Measurements from ENCODE around the gene DOK3. TPM values are rescaled to one million over a fixed set of nuclear protein-coding genes. Genes with fewer than 3 reads are reported as not detected.
A peak's percentile ranks its signal among the peaks of the same experiment; 100 is the strongest.

Gene DOK3
- total and polyA plus RNA-seq, 2 of the 13 experiments (the other 11 are each of a cell fraction or from before 2014, with no cell fraction given), result 1.4 to 1.5 TPM

DNA sequence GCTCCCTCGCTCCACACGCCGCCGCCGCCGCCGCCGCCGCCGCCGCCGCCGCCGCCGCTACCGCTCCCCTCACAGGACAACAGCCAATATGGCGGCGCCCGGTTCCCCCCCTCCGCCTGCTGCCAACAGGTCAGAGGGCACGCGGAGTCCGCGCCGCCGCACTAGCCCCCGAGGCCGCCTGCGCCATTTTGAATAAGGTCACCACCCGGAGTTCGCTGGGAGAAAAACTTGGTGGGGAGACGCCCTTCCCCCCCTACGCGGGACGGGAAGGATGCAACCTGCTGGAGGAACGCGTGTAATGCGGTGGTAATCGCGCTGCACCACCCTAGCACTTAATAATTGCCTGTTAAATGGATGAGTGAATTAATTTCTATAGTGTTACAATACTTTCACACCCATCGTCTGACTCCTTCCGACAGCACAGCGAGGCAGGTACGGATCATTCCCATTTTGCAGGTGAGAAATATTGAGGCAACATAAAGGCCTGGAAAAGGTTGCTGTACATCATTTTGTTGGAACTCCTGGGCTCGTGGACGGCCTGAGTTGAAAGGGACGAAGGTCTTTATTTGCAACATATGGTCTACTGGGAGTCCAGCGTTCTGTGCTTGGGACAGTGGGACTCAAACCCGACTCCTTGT lies 45.0 kb upstream of the DOK3 start, which contains the start of gene FAM193B (continued):
- TF ChIP-seq, protein P1, sequence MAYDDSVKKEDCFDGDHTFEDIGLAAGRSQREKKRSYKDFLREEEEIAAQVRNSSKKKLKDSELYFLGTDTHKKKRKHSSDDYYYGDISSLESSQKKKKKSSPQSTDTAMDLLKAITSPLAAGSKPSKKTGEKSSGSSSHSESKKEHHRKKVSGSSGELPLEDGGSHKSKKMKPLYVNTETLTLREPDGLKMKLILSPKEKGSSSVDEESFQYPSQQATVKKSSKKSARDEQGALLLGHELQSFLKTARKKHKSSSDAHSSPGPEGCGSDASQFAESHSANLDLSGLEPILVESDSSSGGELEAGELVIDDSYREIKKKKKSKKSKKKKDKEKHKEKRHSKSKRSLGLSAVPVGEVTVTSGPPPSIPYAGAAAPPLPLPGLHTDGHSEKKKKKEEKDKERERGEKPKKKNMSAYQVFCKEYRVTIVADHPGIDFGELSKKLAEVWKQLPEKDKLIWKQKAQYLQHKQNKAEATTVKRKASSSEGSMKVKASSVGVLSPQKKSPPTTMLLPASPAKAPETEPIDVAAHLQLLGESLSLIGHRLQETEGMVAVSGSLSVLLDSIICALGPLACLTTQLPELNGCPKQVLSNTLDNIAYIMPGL (CRISPR knock-in tag; IDR thresholded peaks at IDR 0.05; ENCODE audit: borderline replicate concordance in 1 of 2, low read depth in 1 of 2), result peak in 1 of 2 experiments; percentile 74; a peak in 2 of 4 replicates
- TF ChIP-seq ERF (CRISPR knock-in tag; IDR thresholded peaks at IDR 0.05) (peak; percentile 53; the same call in 1 of the 2 replicates), ZNF570 (CRISPR knock-in tag; IDR thresholded peaks at IDR 0.05; ENCODE audit: borderline replicate concordance) (no peak), PHF21A (CRISPR knock-in tag; IDR thresholded peaks at IDR 0.05) (0 out of 2 replicates have a peak, but pooled peaks have one; percentile 29), GATAD1 (CRISPR knock-in tag; IDR thresholded peaks at IDR 0.05) (peak; percentile 76), SATB2 (CRISPR knock-in tag; IDR thresholded peaks at IDR 0.05) (0 out of 2 replicates have a peak, but pooled peaks have one; percentile 25), KLF15 (CRISPR knock-in tag; IDR thresholded peaks at IDR 0.05; ENCODE audit: borderline replicate concordance) (no peak), ZNF737 (CRISPR knock-in tag; IDR thresholded peaks at IDR 0.05; ENCODE audit: borderline replicate concordance) (no peak), NR2F6 (IDR thresholded peaks at IDR 0.05) (peak; percentile 19; the same call in 1 of the 2 replicates), NR2F6 (CRISPR knock-in tag; IDR thresholded peaks at IDR 0.05) (peak; percentile 86), SNAPC2 (CRISPR knock-in tag; IDR thresholded peaks at IDR 0.05) (peak; percentile 29; the same call in 1 of the 2 replicates), HNRNPL (IDR thresholded peaks at IDR 0.05; ENCODE audit: low read depth, low read length) (no peak)
- TF ChIP-seq, protein P2, sequence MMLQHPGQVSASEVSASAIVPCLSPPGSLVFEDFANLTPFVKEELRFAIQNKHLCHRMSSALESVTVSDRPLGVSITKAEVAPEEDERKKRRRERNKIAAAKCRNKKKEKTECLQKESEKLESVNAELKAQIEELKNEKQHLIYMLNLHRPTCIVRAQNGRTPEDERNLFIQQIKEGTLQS (CRISPR knock-in tag; IDR thresholded peaks at IDR 0.05), result no peak
- TF ChIP-seq, protein P3, sequence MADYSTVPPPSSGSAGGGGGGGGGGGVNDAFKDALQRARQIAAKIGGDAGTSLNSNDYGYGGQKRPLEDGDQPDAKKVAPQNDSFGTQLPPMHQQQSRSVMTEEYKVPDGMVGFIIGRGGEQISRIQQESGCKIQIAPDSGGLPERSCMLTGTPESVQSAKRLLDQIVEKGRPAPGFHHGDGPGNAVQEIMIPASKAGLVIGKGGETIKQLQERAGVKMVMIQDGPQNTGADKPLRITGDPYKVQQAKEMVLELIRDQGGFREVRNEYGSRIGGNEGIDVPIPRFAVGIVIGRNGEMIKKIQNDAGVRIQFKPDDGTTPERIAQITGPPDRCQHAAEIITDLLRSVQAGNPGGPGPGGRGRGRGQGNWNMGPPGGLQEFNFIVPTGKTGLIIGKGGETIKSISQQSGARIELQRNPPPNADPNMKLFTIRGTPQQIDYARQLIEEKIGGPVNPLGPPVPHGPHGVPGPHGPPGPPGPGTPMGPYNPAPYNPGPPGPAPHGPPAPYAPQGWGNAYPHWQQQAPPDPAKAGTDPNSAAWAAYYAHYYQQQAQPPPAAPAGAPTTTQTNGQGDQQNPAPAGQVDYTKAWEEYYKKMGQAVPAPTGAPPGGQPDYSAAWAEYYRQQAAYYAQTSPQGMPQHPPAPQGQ (CRISPR knock-in tag; IDR thresholded peaks at IDR 0.05; ENCODE audit: borderline replicate concordance), result no peak
- TF ChIP-seq, protein P4, sequence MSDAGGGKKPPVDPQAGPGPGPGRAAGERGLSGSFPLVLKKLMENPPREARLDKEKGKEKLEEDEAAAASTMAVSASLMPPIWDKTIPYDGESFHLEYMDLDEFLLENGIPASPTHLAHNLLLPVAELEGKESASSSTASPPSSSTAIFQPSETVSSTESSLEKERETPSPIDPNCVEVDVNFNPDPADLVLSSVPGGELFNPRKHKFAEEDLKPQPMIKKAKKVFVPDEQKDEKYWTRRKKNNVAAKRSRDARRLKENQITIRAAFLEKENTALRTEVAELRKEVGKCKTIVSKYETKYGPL (CRISPR knock-in tag; IDR thresholded peaks at IDR 0.05), result no peak
